ENCODE measurements around the gene HTT. TPM values are rescaled to one million over a fixed set of nuclear protein-coding genes. Genes with fewer than 3 reads are reported as not detected.

HTT gene
- total RNA-seq, 2 experiments from 2014 or later = 56.9 to 62.6 TPM

DNA sequence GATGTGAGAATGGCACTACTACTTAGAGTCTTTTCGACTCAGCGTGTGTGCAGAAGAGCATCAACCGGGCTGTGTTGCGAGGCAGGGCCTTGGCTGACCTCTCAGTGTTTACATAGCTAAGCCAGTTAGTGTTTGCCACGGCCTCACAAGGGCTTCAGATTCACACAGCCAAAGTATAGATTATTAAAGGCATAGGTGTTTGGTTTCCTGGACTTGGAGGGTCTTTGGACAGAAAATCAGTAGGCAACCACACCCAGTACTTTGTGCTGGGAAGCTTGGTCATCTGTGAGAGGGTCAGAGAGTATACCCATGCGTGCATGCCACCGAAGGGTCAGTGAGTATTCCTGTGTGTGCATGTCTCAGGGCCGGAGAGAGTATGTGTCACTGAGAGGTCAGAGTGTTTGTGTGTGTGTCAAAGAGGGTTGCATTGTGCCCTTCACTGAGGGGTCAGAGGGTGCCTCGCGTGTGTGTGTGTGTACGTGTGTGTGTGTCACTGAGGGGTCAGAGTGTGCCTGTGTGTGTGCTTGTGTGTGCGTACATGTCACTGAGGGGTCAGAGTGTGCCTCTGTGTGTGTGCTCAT, 104.7 kb downstream of the HTT start:
- CTCF ChIA-PET = no interaction called here
- ATAC-seq (ENCODE audit: poor library complexity) (no peak), DNase-seq (no peak)
- Histone ChIP-seq H3K9me3 (ENCODE audit: control insufficient read depth in 1 of 2, insufficient read depth in 1 of 2, low read length in 2 of 2) (no peaks in the 10 kb centered on the region), H3K4me1 (ENCODE audit: insufficient read depth, low read length) (no peaks in the 10 kb centered on the region), H3K27me3 (ENCODE audit: control insufficient read depth in 1 of 2, insufficient read depth in 2 of 2, low read length in 2 of 2) (no peaks in the 10 kb centered on the region), H3K27ac (ENCODE audit: low read depth in 1 of 2, low read length in 2 of 2) (no peak overlapping the region), H3K36me3 (ENCODE audit: insufficient read depth, low read length) (peaks cover 74% of the 10 kb centered on the region), H3K4me3 (ENCODE audit: low read length) (no peak overlapping the region)
- POLR2A ChIA-PET = no interaction called here
- TF ChIP-seq, protein P1, sequence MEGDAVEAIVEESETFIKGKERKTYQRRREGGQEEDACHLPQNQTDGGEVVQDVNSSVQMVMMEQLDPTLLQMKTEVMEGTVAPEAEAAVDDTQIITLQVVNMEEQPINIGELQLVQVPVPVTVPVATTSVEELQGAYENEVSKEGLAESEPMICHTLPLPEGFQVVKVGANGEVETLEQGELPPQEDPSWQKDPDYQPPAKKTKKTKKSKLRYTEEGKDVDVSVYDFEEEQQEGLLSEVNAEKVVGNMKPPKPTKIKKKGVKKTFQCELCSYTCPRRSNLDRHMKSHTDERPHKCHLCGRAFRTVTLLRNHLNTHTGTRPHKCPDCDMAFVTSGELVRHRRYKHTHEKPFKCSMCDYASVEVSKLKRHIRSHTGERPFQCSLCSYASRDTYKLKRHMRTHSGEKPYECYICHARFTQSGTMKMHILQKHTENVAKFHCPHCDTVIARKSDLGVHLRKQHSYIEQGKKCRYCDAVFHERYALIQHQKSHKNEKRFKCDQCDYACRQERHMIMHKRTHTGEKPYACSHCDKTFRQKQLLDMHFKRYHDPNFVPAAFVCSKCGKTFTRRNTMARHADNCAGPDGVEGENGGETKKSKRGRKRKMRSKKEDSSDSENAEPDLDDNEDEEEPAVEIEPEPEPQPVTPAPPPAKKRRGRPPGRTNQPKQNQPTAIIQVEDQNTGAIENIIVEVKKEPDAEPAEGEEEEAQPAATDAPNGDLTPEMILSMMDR (IDR thresholded peaks at IDR 0.05) = no peak
- intact Hi-C loops (cut with DNase I, micrococcal nuclease) = no loop called here
- Mint-ChIP-seq H3K27ac (no peak overlapping the region), H3K27me3 (no peaks in the 10 kb centered on the region), H3K36me3 (ENCODE audit: low read depth) (peaks cover 96% of the 10 kb centered on the region), H3K9me3 (no peaks in the 10 kb centered on the region), H3K4me1 (ENCODE audit: low read depth) (no peaks in the 10 kb centered on the region), H3K4me3 (no peak overlapping the region)

DNA sequence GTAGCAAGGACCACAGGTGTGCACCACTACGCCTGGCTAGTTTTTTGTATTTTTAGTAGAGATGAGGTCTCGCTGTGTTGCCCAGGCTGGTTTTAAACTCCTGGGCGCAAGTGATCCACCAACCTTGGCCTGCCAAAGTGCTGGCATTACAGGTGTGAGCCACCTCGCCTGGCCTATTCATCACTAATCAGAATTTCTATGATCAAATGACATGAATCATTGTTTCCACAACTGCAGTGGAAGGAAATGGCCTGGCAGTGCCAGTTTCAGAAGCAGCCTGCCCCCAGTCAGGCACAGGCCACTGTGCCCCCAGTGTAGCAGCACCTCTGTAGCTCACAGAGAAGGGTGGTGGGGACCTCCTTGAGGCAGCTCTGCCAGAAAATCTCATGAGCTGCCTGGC, 108.5 kb downstream of the HTT start:
- CTCF ChIA-PET = no interaction called here
- no peak for ATAC-seq (ENCODE audit: poor library complexity)
- no peak overlapping the region for H3K27ac Mint-ChIP-seq

DNA sequence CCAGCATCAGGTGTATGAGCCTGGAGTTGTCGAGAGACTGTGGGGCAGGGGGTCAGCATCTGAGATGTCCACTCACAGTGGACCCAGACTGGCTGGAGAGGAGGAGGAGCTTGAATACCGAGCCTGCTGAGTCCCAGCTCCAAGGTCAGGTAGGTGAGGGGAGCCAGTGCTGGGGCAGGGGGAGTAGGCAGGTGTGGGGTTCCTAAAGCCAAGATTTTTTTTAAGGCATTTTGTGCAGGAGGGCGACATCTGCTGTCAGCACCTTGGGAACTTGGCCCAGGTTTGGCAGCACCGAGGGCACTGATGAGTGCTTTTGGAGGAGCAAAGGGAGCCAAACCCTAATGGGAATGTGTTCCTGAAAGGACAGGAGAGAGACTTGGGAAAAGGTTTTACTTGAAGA, 110.2 kb downstream of the HTT start:
- no peaks in the 10 kb centered on the region for H3K4me1 ChIP-seq (ENCODE audit: insufficient read depth, low read length)
- H3K36me3 Mint-ChIP-seq (ENCODE audit: low read depth) = peaks cover 96% of the 10 kb centered on the region
- no peaks in the 10 kb centered on the region for H3K27me3 Mint-ChIP-seq
- no peak overlapping the region for H3K4me3 ChIP-seq (ENCODE audit: low read length)
- H3K27ac ChIP-seq (ENCODE audit: low read depth in 1 of 2, low read length in 2 of 2) = no peak overlapping the region
- intact Hi-C loops (cut with DNase I, micrococcal nuclease) = no loop called here
- H3K36me3 ChIP-seq (ENCODE audit: insufficient read depth, low read length) = peaks cover 62% of the 10 kb centered on the region
- no peaks in the 10 kb centered on the region for H3K4me1 Mint-ChIP-seq (ENCODE audit: low read depth)
- POLR2A ChIA-PET = interaction anchor here (1.5 kb wide), 1 partner anchor 11 kb away, joined by 3 read pairs; no protein-coding TSS in a partner anchor
- no peaks in the 10 kb centered on the region for H3K9me3 ChIP-seq (ENCODE audit: control insufficient read depth in 1 of 2, insufficient read depth in 1 of 2, low read length in 2 of 2)
- CTCF ChIA-PET = no interaction called here
- DNase-seq (no peak), ATAC-seq (ENCODE audit: poor library complexity) (no peak)
- H3K4me3 Mint-ChIP-seq = no peak overlapping the region
- no peaks in the 10 kb centered on the region for H3K9me3 Mint-ChIP-seq
- no peak overlapping the region for H3K27ac Mint-ChIP-seq
- H3K27me3 ChIP-seq (ENCODE audit: control insufficient read depth in 1 of 2, insufficient read depth in 2 of 2, low read length in 2 of 2) = no peaks in the 10 kb centered on the region
- TF ChIP-seq, protein P1 (IDR thresholded peaks at IDR 0.05) = no peak

More for the DNA sequence above, 108.5 kb downstream of the HTT start:
- Mint-ChIP-seq H3K4me3 (no peak overlapping the region), H3K36me3 (ENCODE audit: low read depth) (peaks cover 96% of the 10 kb centered on the region), H3K27me3 (no peaks in the 10 kb centered on the region), H3K9me3 (no peaks in the 10 kb centered on the region), H3K4me1 (ENCODE audit: low read depth) (no peaks in the 10 kb centered on the region)
- no peak for DNase-seq
- Histone ChIP-seq H3K36me3 (ENCODE audit: insufficient read depth, low read length) (peaks cover 60% of the 10 kb centered on the region), H3K9me3 (ENCODE audit: control insufficient read depth in 1 of 2, insufficient read depth in 1 of 2, low read length in 2 of 2) (no peaks in the 10 kb centered on the region), H3K4me3 (ENCODE audit: low read length) (no peak overlapping the region), H3K27me3 (ENCODE audit: control insufficient read depth in 1 of 2, insufficient read depth in 2 of 2, low read length in 2 of 2) (no peaks in the 10 kb centered on the region), H3K27ac (ENCODE audit: low read depth in 1 of 2, low read length in 2 of 2) (no peak overlapping the region), H3K4me1 (ENCODE audit: insufficient read depth, low read length) (no peaks in the 10 kb centered on the region)
- intact Hi-C loops (cut with DNase I, micrococcal nuclease) = no loop called here
- POLR2A ChIA-PET = no interaction called here
- TF ChIP-seq, protein P1 (IDR thresholded peaks at IDR 0.05) = no peak
